DND-41 (cell line): ENCODE measurements around the gene ALDOA.

Experiments
- ATAC-seq: fragments of 200-7000 bp; cut with Tn5 transposase; 3 replicates; pipeline ENCODE4 v1.9.1; 2021; ENCODE audit warnings: low read depth; ENCODE audit not compliant: insufficient read depth
- DNase-seq: peaks from one replicate; pipeline ENCODE4 v3.0.0-alpha.2; 2020
- H2AFZ ChIP-seq: 2 replicates; pipeline ENCODE4 v1.6.0; 2012; ENCODE audit warnings: low read depth, low read length
- H3K27ac ChIP-seq: 2 replicates; pipeline ENCODE4 v1.5.1; 2012; ENCODE audit warnings: low read length, inconsistent platforms
- H3K27me3 ChIP-seq: fragments of 200-600 bp; sonication (generic); 2 replicates; pipeline ENCODE4 v1.6.0; 2012; ENCODE audit warnings: low read length, mild to moderate bottlenecking, inconsistent platforms; ENCODE audit not compliant: insufficient read depth, poor library complexity
- H3K36me3 ChIP-seq: 2 replicates; pipeline ENCODE4 v1.5.1; 2012; ENCODE audit warnings: low read length, inconsistent platforms; ENCODE audit not compliant: insufficient read depth
- H3K4me1 ChIP-seq: 2 replicates; pipeline ENCODE4 v1.5.1; 2012; ENCODE audit warnings: mild to moderate bottlenecking, low read length; ENCODE audit not compliant: insufficient read depth
- H3K4me2 ChIP-seq: 2 replicates; pipeline ENCODE4 v1.6.0; 2012; ENCODE audit warnings: mild to moderate bottlenecking, moderate library complexity, low read length, inconsistent platforms; ENCODE audit not compliant: insufficient read depth
- H3K4me3 ChIP-seq, 2 experiments: fragments of 200-600 bp in 1 of 2; shearing (Covaris generic) in 1 of 2; 2 replicates each; pipeline ENCODE4 v1.5.1; 2012 to 2016; ENCODE audit warnings: inconsistent platforms in 2 of 2, low read length in 2 of 2, mild to moderate bottlenecking in 2 of 2, low read depth in 1 of 2, moderate library complexity in 1 of 2
- H3K79me2 ChIP-seq: 2 replicates; pipeline ENCODE4 v1.6.0; 2012; ENCODE audit warnings: low read length, inconsistent platforms; ENCODE audit not compliant: insufficient read depth
- H3K9ac ChIP-seq: 2 replicates; pipeline ENCODE4 v1.6.0; 2012; ENCODE audit warnings: low read depth, mild to moderate bottlenecking, inconsistent platforms, low read length, moderate library complexity
- H3K9me3 ChIP-seq: 2 replicates; pipeline ENCODE4 v1.5.1; 2012; ENCODE audit warnings: low read length, moderate library complexity, mild to moderate bottlenecking, inconsistent platforms; ENCODE audit not compliant: insufficient read depth, severe bottlenecking
- H4K20me1 ChIP-seq: 2 replicates; pipeline ENCODE4 v1.6.0; 2012; ENCODE audit warnings: low read length; ENCODE audit not compliant: insufficient read depth
- CTCF ChIP-seq: IDR thresholded peaks from 2 replicates; pipeline ENCODE4 v1.5.1; 2012; ENCODE audit warnings: borderline replicate concordance, low read length, moderate library complexity, mild to moderate bottlenecking; ENCODE audit not compliant: poor library complexity, severe bottlenecking; ENCODE audit errors: extremely low read depth
- EZH2 ChIP-seq: IDR thresholded peaks from 3 replicates; pipeline ENCODE4 v1.6.1; 2012; ENCODE audit warnings: borderline replicate concordance, low read depth, mild to moderate bottlenecking, moderate library complexity, low read length, inconsistent platforms; ENCODE audit not compliant: severe bottlenecking

Gene ALDOA

DNA sequence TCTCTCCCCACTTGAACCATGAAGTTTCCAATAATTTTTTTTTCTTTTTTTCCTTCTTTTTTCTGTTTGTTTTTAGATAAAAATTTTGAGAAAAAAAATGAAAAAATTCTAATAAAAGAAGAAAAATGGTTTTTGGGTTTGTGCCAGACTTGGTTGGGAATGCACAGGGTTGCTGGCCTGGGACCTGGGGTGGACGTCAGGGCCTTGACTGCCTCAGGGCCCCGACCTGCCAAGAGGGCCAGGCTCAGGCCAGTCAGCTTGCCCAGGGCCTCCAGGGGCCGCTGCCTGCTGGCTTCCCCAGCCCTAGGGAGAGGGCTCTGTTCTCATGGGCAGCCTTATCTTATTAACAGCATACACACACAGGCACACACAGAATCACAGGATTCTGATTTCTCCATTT lies 19.7 kb downstream of the ALDOA start:
- H3K4me1 ChIP-seq = peaks cover 2% of the 10 kb centered on the region; the same call in 1 of the 2 replicates
- no peaks in the 10 kb centered on the region for H3K27me3 ChIP-seq
- H3K79me2 ChIP-seq = peaks cover 7% of the 10 kb centered on the region
- H4K20me1 ChIP-seq = peaks cover 21% of the 10 kb centered on the region
- no peak overlapping the region for H3K4me3 ChIP-seq
- TF ChIP-seq EZH2 = no peak
- no peak for TF ChIP-seq CTCF
- no peak overlapping the region for H3K4me2 ChIP-seq
- H3K9ac ChIP-seq = no peak overlapping the region
- no peaks in the 10 kb centered on the region for H3K9me3 ChIP-seq
- no peak overlapping the region for H3K27ac ChIP-seq
- no peak for DNase-seq
- H3K36me3 ChIP-seq = peaks cover 50% of the 10 kb centered on the region
- no peak for ATAC-seq
- H2AFZ ChIP-seq = no peak overlapping the region

DNA sequence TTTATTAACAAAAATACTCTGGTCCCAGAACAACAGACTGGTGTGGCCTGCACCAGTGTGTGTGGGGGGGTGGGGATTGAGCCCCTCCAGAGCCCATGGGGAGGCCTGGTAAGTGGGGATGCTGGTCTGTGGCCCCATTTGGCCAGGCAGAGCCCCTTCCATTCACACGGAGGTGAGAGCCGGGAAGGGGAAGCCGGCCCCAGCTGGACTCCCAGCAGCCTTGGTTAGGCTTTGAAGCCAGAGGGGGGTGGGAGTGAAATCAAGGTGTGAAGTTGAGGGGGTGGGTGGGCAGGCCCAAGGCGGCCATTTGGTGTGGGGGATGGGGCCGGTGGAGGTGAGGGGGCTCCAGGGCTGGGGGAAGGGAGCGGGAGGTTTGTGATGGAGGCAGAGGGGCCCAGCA lies 20.3 kb downstream of the ALDOA start:
- Histone ChIP-seq H3K27me3 (no peaks in the 10 kb centered on the region), H3K9me3 (no peaks in the 10 kb centered on the region), H3K4me2 (no peak overlapping the region), H3K27ac (no peak overlapping the region), H3K9ac (no peak overlapping the region), H3K79me2 (peaks cover 5% of the 10 kb centered on the region), H3K4me1 (peaks cover 7% of the 10 kb centered on the region), H4K20me1 (peaks cover 18% of the 10 kb centered on the region), H3K4me3 (no peak overlapping the region), H2AFZ (no peak overlapping the region), H3K36me3 (peaks cover 47% of the 10 kb centered on the region)
- TF ChIP-seq CTCF (no peak), EZH2 (no peak)
- ATAC-seq (no peak), DNase-seq (no peak)

DNA sequence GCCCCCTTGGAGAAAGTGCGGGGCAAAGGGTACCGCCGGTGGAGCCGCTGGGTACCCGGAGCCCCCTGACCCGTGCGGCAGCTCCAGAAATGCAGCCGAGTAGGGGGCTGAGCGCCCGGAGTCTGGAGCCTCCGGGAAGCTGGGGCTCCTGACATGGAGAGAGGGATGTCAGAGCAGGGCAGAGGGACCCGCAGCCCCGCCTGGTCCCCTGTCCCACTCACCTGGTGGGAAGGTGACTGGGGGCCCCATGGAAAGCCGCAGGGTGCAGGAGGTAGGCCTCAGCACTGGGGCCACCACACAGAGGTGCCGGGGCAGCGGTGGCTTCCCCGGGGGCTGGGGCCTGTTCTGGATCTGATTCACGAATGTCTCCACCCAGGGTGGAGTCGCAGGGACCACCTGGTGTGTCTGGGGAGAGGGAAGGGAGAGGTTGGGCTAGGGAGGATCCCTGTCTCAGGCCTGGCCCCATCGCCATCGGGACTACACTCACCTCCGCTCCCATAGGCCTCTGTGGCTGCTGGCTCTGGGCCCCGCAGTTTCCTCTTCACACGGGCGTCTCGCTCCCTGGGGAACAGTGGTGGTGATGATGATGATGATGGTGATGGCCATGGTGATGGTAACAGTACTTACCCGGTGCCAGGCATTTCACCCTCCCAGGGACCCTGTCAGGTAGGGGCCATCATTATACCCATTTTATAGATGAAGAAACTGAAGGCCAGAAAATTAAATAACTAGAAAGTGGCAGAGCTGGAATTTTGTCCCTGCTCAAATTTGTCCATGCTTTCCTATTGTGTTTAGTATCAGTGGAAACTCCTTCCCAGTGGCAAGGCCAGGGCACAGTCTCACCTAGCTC lies 21.0 kb downstream of the ALDOA start:
- H3K9ac ChIP-seq = no peak overlapping the region
- H2AFZ ChIP-seq = no peak overlapping the region
- H3K27me3 ChIP-seq = no peaks in the 10 kb centered on the region
- peaks cover 13% of the 10 kb centered on the region for H4K20me1 ChIP-seq
- H3K4me1 ChIP-seq = peaks cover 14% of the 10 kb centered on the region
- DNase-seq = no peak
- H3K36me3 ChIP-seq = peaks cover 41% of the 10 kb centered on the region
- no peak overlapping the region for H3K27ac ChIP-seq
- TF ChIP-seq CTCF = no peak
- no peak for TF ChIP-seq EZH2
- H3K79me2 ChIP-seq = no peaks in the 10 kb centered on the region
- H3K4me2 ChIP-seq = no peak overlapping the region
- ATAC-seq = peak; percentile 22; the same call in 1 of the 3 replicates
- H3K4me3 ChIP-seq = no peak overlapping the region
- no peaks in the 10 kb centered on the region for H3K9me3 ChIP-seq
